GM19372 (cell line): ENCODE results near the gene ANTKMT.
"Not testable (repeated sequence)": the region's sequence is repeated elsewhere in the genome, so short reads cannot be mapped to it uniquely, and the experiment has no call there.

ENCODE experiments used
- ATAC-seq: cut with Tn5 transposase; IDR thresholded peaks from one replicate; pipeline ENCODE4 v1.9.1; 2021; ENCODE audit warnings: mild to moderate bottlenecking, low read depth, moderate library complexity; ENCODE audit not compliant: unreplicated experiment

Gene ANTKMT

GRCh38 chr16:739560-740458 is 18.9 kb downstream of the ANTKMT start:
- ATAC-seq = no peak

- ATAC-seq = peak; percentile 5
Observed at GRCh38 chr16:740459-740763, 19.5 kb downstream of the ANTKMT start.

GRCh38 chr16:740764-741505 is 20.0 kb downstream of the ANTKMT start, which contains the start of gene CIAO3:
Gene CIAO3, minus strand, starts transcription at chr16:740997. Its CDS starts 12 bp downstream, at chr16:740985.
- peak; percentile 77 for ATAC-seq

- no peak for ATAC-seq
Observed at GRCh38 chr16:741986-742629, 21.2 kb downstream of the ANTKMT start.

GRCh38 chr16:742894-743293 is 21.9 kb downstream of the ANTKMT start:
- not testable (repeated sequence) for ATAC-seq

GRCh38 chr16:743794-744500 is 23.0 kb downstream of the ANTKMT start:
- no peak for ATAC-seq

- no peak for ATAC-seq
Observed at GRCh38 chr16:745739-746138, 24.8 kb downstream of the ANTKMT start.

- no peak for ATAC-seq
Observed at GRCh38 chr16:746637-747036, 25.7 kb downstream of the ANTKMT start.

GRCh38 chr16:747978-748746 is 27.2 kb downstream of the ANTKMT start:
- ATAC-seq = no peak

- ATAC-seq = no peak
Observed at GRCh38 chr16:749010-749409, 28.1 kb downstream of the ANTKMT start.

- no peak for ATAC-seq
Observed at GRCh38 chr16:750485-750884, 29.5 kb downstream of the ANTKMT start.

GRCh38 chr16:751152-752006 is 30.4 kb downstream of the ANTKMT start:
- ATAC-seq = no peak

GRCh38 chr16:752007-752312 is 31.0 kb downstream of the ANTKMT start:
- no peak for ATAC-seq

GRCh38 chr16:754121-754607 is 33.2 kb downstream of the ANTKMT start:
- not testable (repeated sequence) for ATAC-seq

GRCh38 chr16:754656-755055 is 33.7 kb downstream of the ANTKMT start:
- no peak for ATAC-seq

- no peak for ATAC-seq
Observed at GRCh38 chr16:756428-756827, 35.5 kb downstream of the ANTKMT start.

GRCh38 chr16:759110-759910 is 38.4 kb downstream of the ANTKMT start:
- ATAC-seq = no peak

- ATAC-seq = no peak
Observed at GRCh38 chr16:760065-760464, 39.1 kb downstream of the ANTKMT start.
